HUES6 (cell line): ENCODE data around the gene ABI3BP.

Experiments used
- H3K27ac ChIP-seq: 2 replicates; pipeline ENCODE4 v1.7.0; 2013; ENCODE audit warnings: low read depth, mild to moderate bottlenecking, low read length, inconsistent platforms
- H3K27me3 ChIP-seq: 2 replicates; pipeline ENCODE4 v1.6.1; 2013; ENCODE audit warnings: low read length; ENCODE audit not compliant: control insufficient read depth, insufficient read depth
- H3K36me3 ChIP-seq: 2 replicates; pipeline ENCODE4 v1.6.1; 2013; ENCODE audit warnings: low read length; ENCODE audit not compliant: control insufficient read depth, insufficient read depth
- H3K4me1 ChIP-seq: 2 replicates; pipeline ENCODE4 v1.6.1; 2013; ENCODE audit warnings: low read length; ENCODE audit not compliant: control insufficient read depth, insufficient read depth
- H3K4me3 ChIP-seq: 2 replicates; pipeline ENCODE4 v1.5.1; 2013; ENCODE audit warnings: low read depth, low read length
- H3K9ac ChIP-seq: one replicate; pipeline ENCODE4 v1.6.1; 2013; ENCODE audit warnings: mild to moderate bottlenecking, low read length
- H3K9me3 ChIP-seq: 2 replicates; pipeline ENCODE4 v1.6.1; 2013; ENCODE audit warnings: low read depth, low read length; ENCODE audit not compliant: control insufficient read depth, insufficient read depth

The ABI3BP gene

DNA sequence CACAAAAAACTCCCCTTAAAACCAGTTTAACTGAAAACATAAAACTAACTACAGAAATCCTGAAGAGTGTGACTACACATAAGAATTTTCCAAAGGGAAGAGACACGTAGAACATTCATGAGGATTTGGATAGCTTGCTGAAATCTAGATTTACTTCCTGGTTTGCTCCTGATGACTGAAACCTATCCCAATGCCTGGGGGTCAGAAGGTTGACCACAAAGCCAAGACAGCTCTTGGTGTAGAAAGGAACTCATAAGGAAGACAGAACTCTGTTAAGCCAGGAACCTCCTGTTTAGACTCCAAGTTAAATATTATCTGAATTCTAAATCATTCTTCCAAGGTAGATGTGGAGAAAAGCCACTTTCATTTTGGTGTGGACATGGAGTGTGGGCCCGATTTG lies 191.1 kb downstream of the ABI3BP start:
- Histone ChIP-seq H3K36me3 (no peaks in the 10 kb centered on the region), H3K27me3 (no peaks in the 10 kb centered on the region), H3K4me3 (no peak overlapping the region), H3K9ac (no peak overlapping the region), H3K9me3 (no peaks in the 10 kb centered on the region), H3K4me1 (no peaks in the 10 kb centered on the region), H3K27ac (no peak overlapping the region)

DNA sequence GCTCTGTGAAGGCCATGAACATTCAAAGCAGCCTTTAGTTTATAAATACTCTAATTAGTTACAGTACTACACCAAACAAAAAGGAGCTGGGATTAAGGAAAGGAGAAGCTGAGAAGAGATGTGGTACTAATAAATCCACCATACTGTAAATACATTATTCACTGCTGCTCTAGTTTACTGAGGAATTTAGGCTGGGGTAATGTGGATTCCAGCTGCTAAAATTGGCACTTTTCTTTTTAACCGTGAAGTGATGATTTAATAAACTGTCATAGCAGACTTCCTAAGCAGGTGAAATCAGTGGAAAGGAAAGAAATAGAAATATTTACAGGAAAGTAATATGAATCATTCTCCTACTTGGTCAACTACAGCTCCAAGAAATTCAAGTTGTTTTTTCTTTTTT lies 195.2 kb downstream of the ABI3BP start:
- no peak overlapping the region for H3K27ac ChIP-seq

DNA sequence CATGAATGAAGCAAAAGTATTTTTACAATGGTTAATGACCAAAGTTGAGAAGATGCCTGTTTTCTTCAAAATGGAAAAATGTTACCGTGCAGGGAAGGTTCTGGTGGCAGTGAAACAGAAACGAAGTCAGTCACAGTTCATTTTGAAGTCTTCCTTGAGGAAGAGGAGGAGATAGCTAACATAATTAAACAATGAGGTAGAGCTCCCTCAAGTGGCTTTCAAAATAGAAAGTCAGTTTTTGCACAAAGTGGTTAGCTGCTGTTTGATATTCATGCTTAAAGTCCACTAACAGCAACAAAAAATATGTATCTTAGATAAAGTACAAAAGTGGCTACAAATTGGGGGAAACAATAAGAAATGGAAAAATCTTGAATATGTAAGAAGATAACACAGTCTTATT lies 196.7 kb downstream of the ABI3BP start:
- Histone ChIP-seq H3K27ac (no peak overlapping the region), H3K9me3 (no peaks in the 10 kb centered on the region), H3K9ac (no peak overlapping the region), H3K36me3 (no peaks in the 10 kb centered on the region), H3K4me1 (no peaks in the 10 kb centered on the region), H3K4me3 (no peak overlapping the region), H3K27me3 (no peaks in the 10 kb centered on the region)

More for the DNA sequence above, 195.2 kb downstream of the ABI3BP start:
- no peaks in the 10 kb centered on the region for H3K4me1 ChIP-seq
- no peak overlapping the region for H3K4me3 ChIP-seq
- no peaks in the 10 kb centered on the region for H3K36me3 ChIP-seq
- no peaks in the 10 kb centered on the region for H3K9me3 ChIP-seq
- H3K9ac ChIP-seq: no peak overlapping the region
- no peaks in the 10 kb centered on the region for H3K27me3 ChIP-seq

DNA sequence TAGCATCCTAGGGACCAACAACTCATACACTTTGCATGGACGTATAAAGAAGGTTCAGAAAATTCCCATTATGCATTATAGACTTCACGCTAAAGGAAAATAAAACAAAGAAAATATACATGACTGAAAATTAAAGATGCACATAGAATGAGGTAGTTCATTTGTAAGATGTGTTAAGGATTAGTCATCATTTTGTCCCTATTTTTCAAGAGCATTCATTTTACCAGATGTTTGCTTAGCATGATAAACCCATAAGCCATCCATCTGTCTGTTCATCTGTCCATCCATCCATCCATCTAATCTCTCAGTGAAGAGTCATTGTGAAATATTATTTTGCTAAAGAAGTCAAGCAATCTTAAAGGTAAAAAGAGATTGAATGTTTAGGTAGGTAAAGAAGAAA lies 203.6 kb downstream of the ABI3BP start:
- Histone ChIP-seq H3K9me3 (0 out of 2 replicates have a peak, but pooled peaks cover 7% of the 10 kb centered on the region), H3K4me3 (no peak overlapping the region), H3K36me3 (no peaks in the 10 kb centered on the region), H3K27me3 (no peaks in the 10 kb centered on the region), H3K4me1 (no peaks in the 10 kb centered on the region), H3K9ac (no peak overlapping the region), H3K27ac (no peak overlapping the region)

DNA sequence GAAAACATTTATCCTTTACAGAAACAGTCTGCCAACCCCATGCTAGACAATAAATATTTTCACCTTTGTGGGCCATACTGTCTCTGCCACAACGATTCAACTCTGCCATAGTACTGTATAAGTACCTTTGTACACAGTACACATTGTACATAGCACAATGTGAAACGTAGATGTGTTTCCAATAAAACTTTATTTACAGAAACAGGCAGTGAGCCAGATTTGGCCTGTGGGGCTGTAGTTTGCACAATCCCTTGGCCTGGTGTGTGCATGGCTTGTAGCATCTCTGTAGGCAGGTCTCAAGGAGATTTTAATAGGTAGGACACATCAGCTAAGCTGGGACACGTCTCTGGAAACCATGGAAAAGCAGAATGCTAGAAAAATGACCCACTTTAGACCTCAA lies 209.6 kb downstream of the ABI3BP start:
- Histone ChIP-seq H3K4me1 (no peaks in the 10 kb centered on the region), H3K36me3 (no peaks in the 10 kb centered on the region), H3K27me3 (no peaks in the 10 kb centered on the region), H3K4me3 (no peak overlapping the region), H3K9ac (no peak overlapping the region), H3K27ac (no peak overlapping the region), H3K9me3 (0 out of 2 replicates have a peak, but pooled peaks cover 7% of the 10 kb centered on the region)

DNA sequence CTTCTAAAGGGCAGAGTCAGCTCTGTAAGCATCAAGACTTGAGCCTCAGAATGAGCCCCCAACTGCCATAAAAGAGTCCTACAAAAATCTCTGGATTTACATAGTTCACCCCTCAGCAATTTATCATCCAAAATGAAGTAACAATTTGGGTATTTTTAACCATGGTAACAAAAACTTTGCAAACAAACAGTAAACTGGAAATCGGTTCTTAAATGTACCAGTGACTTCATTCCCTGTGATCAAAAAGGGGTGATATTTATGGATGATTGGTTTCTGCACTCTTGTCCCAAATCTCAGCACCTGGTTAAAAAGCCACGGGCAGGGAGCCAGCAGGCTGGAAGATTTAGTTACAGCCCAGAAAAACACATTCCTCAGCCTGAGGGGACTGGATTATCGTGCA lies 210.3 kb downstream of the ABI3BP start:
- Histone ChIP-seq H3K4me1 (no peaks in the 10 kb centered on the region), H3K9ac (no peak overlapping the region), H3K27ac (no peak overlapping the region), H3K9me3 (0 out of 2 replicates have a peak, but pooled peaks cover 7% of the 10 kb centered on the region), H3K27me3 (no peaks in the 10 kb centered on the region), H3K4me3 (no peak overlapping the region), H3K36me3 (no peaks in the 10 kb centered on the region)

DNA sequence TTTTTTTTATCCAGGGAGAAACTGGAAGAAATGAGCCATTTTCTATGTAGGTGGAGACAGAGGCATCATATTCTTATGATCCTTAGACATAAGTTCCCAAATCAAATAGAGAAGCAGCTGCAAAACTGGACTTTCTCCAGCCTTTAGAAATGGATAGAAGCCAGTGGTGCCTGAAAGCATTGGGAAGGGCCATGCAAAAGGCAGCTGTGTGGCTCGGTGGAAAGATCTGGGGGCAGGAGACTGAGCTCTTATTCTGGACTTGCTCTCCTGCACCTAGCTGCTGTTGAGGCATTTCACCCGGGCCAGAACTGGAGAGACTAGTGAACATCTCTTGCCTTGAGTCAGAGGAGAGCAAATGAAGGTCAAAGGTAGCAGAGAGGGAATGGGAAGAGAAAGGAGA lies 210.9 kb downstream of the ABI3BP start:
- Histone ChIP-seq H3K27me3 (no peaks in the 10 kb centered on the region), H3K4me1 (no peaks in the 10 kb centered on the region), H3K36me3 (no peaks in the 10 kb centered on the region), H3K9me3 (0 out of 2 replicates have a peak, but pooled peaks cover 7% of the 10 kb centered on the region), H3K4me3 (no peak overlapping the region), H3K9ac (no peak overlapping the region), H3K27ac (no peak overlapping the region)

DNA sequence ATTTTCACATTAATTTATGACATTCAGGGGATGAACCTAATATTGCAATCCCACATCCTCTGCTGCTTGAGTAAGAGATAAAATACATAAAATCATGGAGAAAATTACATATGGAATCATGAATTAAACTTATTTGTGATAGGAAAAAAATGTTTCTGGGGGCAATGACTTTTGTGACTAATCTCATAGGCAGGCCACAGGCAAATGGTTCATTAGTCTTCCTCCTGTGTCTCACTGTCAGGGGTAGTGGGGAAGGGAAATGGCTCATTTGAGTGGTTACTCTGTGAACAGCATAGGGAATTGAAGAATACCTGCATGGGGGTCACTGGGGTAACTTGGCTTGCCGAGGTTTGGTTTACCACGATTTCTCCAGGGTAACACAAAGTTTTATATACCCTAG lies 211.9 kb downstream of the ABI3BP start:
- Histone ChIP-seq H3K4me1 (no peaks in the 10 kb centered on the region), H3K9me3 (0 out of 2 replicates have a peak, but pooled peaks cover 7% of the 10 kb centered on the region), H3K36me3 (no peaks in the 10 kb centered on the region), H3K27me3 (no peaks in the 10 kb centered on the region), H3K4me3 (no peak overlapping the region), H3K27ac (no peak overlapping the region), H3K9ac (no peak overlapping the region)

DNA sequence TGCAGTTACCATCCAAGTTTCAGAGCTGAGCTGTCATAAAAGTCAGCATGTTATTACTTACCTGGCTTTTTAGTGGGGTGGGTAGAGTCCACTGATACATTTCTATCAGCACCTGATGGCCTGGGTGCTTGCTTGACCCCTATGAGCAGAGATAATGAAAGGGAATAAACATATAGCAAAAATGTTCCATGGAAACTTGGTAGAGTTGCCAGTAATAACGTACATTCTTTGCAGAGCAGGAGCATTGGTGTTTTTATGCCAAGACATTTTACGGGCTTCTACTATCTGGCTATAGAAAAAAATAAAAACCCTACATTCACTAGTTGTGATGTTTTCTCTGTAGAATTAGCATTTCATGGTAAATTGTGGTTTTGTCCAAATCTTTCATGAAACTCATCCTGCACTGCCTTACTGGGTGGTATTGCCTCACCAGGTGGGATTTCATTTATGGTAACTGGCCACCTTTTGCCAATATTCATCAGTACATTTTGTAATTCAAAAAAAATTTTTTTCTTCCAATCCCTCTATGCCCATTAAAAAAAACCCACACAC lies 213.1 kb downstream of the ABI3BP start:
- Histone ChIP-seq H3K27ac (no peak overlapping the region), H3K36me3 (no peaks in the 10 kb centered on the region), H3K4me3 (no peak overlapping the region), H3K4me1 (no peaks in the 10 kb centered on the region), H3K9me3 (no peaks in the 10 kb centered on the region), H3K27me3 (no peaks in the 10 kb centered on the region), H3K9ac (no peak overlapping the region)

DNA sequence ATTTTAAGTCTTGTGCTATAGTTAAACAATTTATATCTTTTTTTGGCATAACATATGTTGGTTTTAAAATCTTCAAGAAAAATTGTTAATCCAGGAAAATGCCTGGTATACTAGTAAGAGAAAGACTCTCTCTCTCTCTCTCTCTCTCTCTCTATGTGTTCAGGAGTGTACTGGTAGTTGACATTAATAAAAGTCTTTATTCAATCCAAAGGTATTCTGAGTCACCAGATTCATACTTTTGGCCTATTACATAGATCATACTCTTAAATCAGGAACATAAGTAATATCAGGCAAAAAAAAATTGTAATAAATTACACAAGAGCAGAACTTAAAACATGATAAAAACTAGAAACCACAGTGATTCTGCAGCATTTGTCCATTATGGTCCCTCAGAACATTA lies 213.7 kb downstream of the ABI3BP start:
- Histone ChIP-seq H3K27ac (no peak overlapping the region), H3K9ac (no peak overlapping the region), H3K4me3 (no peak overlapping the region), H3K36me3 (no peaks in the 10 kb centered on the region), H3K4me1 (no peaks in the 10 kb centered on the region), H3K27me3 (no peaks in the 10 kb centered on the region), H3K9me3 (no peaks in the 10 kb centered on the region)

DNA sequence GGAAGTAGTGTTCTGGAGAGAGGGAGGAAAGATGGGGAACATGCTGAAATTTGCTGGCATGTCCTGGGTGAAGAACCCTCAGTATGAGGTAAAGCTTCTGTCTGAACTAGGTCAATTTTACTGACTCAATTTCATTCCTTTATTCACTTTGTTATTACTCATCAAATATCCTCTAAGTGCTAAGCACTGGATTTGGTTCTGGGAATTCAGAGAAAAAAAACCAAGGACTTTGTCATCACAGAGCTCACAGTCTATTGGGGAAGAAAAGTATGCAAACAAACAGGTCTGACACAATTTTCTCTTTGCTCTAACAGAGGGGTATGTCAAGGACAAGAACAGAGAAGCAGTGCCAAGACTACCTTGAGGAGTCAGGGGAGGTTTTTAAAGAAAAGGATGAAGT lies 215.9 kb downstream of the ABI3BP start:
- Histone ChIP-seq H3K9me3 (no peaks in the 10 kb centered on the region), H3K27ac (no peak overlapping the region), H3K9ac (no peak overlapping the region), H3K36me3 (no peaks in the 10 kb centered on the region), H3K27me3 (no peaks in the 10 kb centered on the region), H3K4me3 (no peak overlapping the region), H3K4me1 (no peaks in the 10 kb centered on the region)

DNA sequence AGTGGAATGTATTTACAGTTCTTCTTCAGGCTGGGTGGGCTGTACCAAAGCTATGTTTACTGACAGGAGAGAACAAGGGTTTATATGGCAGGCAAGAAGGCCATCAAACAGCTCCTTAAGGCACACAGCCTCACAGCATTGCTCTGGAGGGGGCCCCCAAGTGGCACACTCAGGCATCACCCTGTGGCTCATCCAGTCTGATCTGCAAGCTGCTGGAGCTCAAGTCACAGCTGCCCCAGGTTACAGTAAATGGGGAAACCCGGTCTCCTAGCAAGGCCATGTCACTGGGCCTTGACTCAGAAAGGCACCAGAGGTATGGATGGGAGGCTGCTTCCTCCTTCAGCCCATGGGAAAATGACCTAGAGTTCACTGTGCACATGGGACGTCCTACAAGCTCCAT lies 216.5 kb downstream of the ABI3BP start:
- Histone ChIP-seq H3K27ac (no peak overlapping the region), H3K36me3 (no peaks in the 10 kb centered on the region), H3K9ac (no peak overlapping the region), H3K27me3 (no peaks in the 10 kb centered on the region), H3K9me3 (no peaks in the 10 kb centered on the region), H3K4me1 (no peaks in the 10 kb centered on the region), H3K4me3 (no peak overlapping the region)
